Inflammatory macrophage treated with lipopolysaccharide for 1 hour (primary cell): ENCODE data around the gene EGFL8.
"Not testable (repeated sequence)": the region's sequence is repeated elsewhere in the genome, so short reads cannot be mapped to it uniquely, and the experiment has no call there.

Experiments used
- DNase-seq, 2 donors: peaks; one replicate each; pipeline ENCODE4 v3.0.0-alpha.2; 2020 to 2022

Gene EGFL8

GRCh38 chr6:32198345-32198696, 33.9 kb downstream of the EGFL8 start:
- no peak for DNase-seq

GRCh38 chr6:32198866-32199265, 34.5 kb downstream of the EGFL8 start:
- no peak for DNase-seq

GRCh38 chr6:32200711-32201475, 36.5 kb downstream of the EGFL8 start:
- no peak for DNase-seq

- DNase-seq, result no peak
These were observed 37.8 kb downstream of the EGFL8 start for GRCh38 chr6:32202186-32202585.

- DNase-seq, result no peak
These were observed 39.3 kb downstream of the EGFL8 start for GRCh38 chr6:32203426-32204267.

DNA sequence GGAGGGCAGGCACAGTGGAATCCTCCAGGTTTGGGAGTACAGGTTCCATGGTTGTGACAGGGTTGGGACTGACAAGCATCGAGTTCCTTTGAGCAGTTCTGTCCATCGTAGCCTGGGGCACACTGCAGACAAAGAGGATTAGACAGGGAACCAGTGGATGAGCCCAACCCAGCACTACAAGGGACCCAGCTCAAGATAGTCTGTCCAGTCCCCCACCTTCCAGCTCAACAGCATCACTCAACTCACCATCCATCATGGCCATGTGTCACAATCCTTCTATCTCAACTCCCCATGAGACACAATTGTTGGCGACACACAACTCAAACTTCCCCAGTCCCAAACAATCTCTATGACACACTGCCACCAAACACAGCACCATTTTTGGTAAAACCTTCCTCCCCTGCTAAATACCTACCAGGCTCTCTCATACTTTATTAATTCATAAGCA, 39.9 kb downstream of the EGFL8 start:
- DNase-seq, result no peak

- DNase-seq, result no peak
These were observed 44.6 kb downstream of the EGFL8 start for GRCh38 chr6:32208996-32209395.

DNA sequence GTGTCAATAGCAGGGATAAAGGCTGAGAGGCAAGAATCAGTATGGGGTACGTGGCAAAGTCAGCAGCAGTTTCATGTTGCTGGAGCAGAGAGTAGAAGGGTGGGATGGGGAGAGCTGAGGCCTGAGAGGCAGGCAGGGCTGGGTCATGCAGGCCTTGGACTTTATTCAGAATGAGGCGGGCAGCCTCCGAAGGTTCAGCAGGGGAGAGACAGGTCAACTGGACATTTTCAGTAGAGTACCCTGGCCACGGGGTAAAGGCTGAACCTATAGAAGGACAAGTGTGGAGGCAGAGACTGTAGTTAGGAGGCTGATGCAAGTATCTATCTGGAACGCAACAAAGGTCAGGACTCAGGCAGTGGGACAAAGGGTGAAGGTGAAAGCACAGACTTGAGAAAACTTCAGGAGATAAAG, 45.8 kb downstream of the EGFL8 start:
- no peak for DNase-seq

GRCh38 chr6:32211432-32211831, 47.0 kb downstream of the EGFL8 start:
- DNase-seq, result not testable (repeated sequence)

GRCh38 chr6:32212076-32212760, 47.8 kb downstream of the EGFL8 start:
- DNase-seq, result no peak

- DNase-seq, result no peak
These were observed 49.3 kb downstream of the EGFL8 start for GRCh38 chr6:32213649-32214048.

DNA sequence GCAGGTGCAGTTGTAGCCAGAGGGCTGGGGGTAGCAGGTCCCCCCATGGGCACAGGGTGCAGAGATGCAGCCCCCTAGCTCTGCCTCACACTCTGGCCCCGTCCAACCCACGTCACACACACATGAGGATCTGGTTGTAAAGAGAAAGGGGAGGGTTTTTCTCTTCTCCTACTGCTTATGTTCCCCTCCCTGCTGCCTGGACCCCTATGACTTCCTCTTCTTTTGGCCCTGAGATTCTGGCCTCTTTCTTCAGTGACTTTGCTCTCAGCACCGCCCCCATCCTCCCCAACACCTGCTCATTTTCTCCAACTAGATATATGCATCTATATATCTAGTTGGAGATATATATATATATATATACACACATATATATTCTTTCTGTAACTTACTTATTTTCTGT, 49.7 kb downstream of the EGFL8 start:
- no peak for DNase-seq

DNA sequence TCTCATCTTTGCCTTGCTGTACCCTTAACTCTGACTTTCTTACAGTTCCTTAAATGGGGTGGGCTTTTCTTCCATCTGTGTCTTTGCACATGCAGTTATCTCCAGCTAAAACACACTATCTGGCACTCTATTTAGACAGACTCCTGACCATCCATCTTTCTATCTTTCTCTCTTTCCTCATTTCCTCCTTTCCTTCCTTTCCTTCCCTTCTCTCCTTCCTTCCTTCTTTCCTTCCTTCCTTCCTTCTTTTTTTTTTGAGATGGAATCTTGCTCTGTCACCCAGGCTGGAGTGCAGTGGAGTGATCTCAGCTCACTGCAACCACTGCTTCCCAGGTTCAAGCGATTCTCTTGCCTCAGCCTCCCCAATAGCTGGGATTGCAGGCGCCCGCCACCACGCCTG, 51.2 kb downstream of the EGFL8 start:
- DNase-seq, result no peak

GRCh38 chr6:32216285-32216684, 51.9 kb downstream of the EGFL8 start:
- no peak for DNase-seq

- no peak for DNase-seq
These were observed 52.6 kb downstream of the EGFL8 start for GRCh38 chr6:32216998-32217397.
